HFF-Myc (cell line): ENCODE results near the gene SPATA17.

Experiments
- DNase-seq: peaks from one replicate; pipeline ENCODE4 v3.0.0-alpha.2; 2011; ENCODE audit warnings: low read depth; ENCODE audit errors: extremely low read depth
- H3K4me3 ChIP-seq: replicated peaks from 2 replicates; pipeline ENCODE4 v1.5.1; 2011; ENCODE audit warnings: low read depth, mild to moderate bottlenecking, control low read depth, low read length
- CTCF ChIP-seq: IDR thresholded peaks from 2 replicates; pipeline ENCODE4 v1.5.1; 2012; ENCODE audit warnings: mild to moderate bottlenecking, low read depth, low read length, control low read depth; ENCODE audit errors: missing control alignments

Gene SPATA17

GRCh38 chr1:217917281-217917887, 286.2 kb downstream of the SPATA17 start:
- no peak for DNase-seq
- no peak overlapping the region for H3K4me3 ChIP-seq
- TF ChIP-seq CTCF, result no peak

- TF ChIP-seq CTCF, result no peak
- no peak for DNase-seq
- no peak overlapping the region for H3K4me3 ChIP-seq
Measured at GRCh38 chr1:217919683-217920388, 288.7 kb downstream of the SPATA17 start.
